GM23338 (cell line): ENCODE data around the gene CNTNAP4. TPM values are rescaled to one million over a fixed set of nuclear protein-coding genes. Genes with fewer than 3 reads are reported as not detected.

Experiments used
- ATAC-seq: fragments of 200-7000 bp; cut with Tn5 transposase; 3 replicates; pipeline ENCODE4 v1.9.1; 2020
- DNase-seq: peaks from one replicate; pipeline ENCODE4 v3.0.0-alpha.2; 2015; ENCODE audit warnings: low spot score
- H2AFZ ChIP-seq: fragments of 200-600 bp; sonication (generic); 2 replicates; pipeline ENCODE4 v1.8.0; 2016; ENCODE audit warnings: antibody characterized with exemption, mild to moderate bottlenecking, moderate library complexity
- H3F3A ChIP-seq: fragments of 200-600 bp; sonication (generic); replicated peaks from 2 replicates; pipeline ENCODE4 v1.8.0; 2017; ENCODE audit warnings: antibody characterized with exemption, mixed run types, low read depth
- H3K27ac ChIP-seq: fragments of 200-600 bp; sonication (generic); 2 replicates; pipeline ENCODE4 v1.6.1; 2016; ENCODE audit warnings: low read depth
- H3K27me3 ChIP-seq: fragments of 200-600 bp; sonication (generic); 2 replicates; pipeline ENCODE4 v1.8.0; 2016; ENCODE audit warnings: mild to moderate bottlenecking, mixed run types, moderate library complexity; ENCODE audit not compliant: insufficient read depth
- H3K36me3 ChIP-seq: fragments of 200-600 bp; sonication (generic); 2 replicates; pipeline ENCODE4 v1.8.0; 2016; ENCODE audit warnings: mild to moderate bottlenecking; ENCODE audit not compliant: insufficient read depth
- H3K4me1 ChIP-seq: fragments of 200-600 bp; sonication (generic); 2 replicates; pipeline ENCODE4 v1.8.0; 2016; ENCODE audit warnings: mild to moderate bottlenecking, moderate library complexity; ENCODE audit not compliant: insufficient read depth
- H3K4me2 ChIP-seq: fragments of 200-600 bp; sonication (generic); 2 replicates; pipeline ENCODE4 v1.7.1; 2017; ENCODE audit warnings: mixed run types
- H3K4me3 ChIP-seq: fragments of 200-600 bp; sonication (generic); 2 replicates; pipeline ENCODE4 v1.6.1; 2016; ENCODE audit warnings: mixed run types
- H3K79me2 ChIP-seq: fragments of 200-600 bp; sonication (generic); replicated peaks from 2 replicates; pipeline ENCODE4 v1.8.0; 2017; ENCODE audit warnings: mild to moderate bottlenecking; ENCODE audit not compliant: insufficient read depth
- H3K9me2 ChIP-seq: fragments of 200-600 bp; sonication (generic); 2 replicates; pipeline ENCODE4 v1.8.0; 2017; ENCODE audit not compliant: insufficient read depth
- H4K20me1 ChIP-seq: fragments of 200-600 bp; sonication (generic); replicated peaks from 2 replicates; pipeline ENCODE4 v1.8.0; 2017; ENCODE audit warnings: mild to moderate bottlenecking; ENCODE audit not compliant: insufficient read depth
- H3K27ac Mint-ChIP-seq: 2 replicates; pipeline ENCODE4 v1.8.0; 2020; ENCODE audit warnings: inconsistent platforms, mild to moderate bottlenecking, moderate library complexity, mixed read lengths
- H3K27me3 Mint-ChIP-seq: 3 replicates; pipeline ENCODE4 v1.8.0; 2022; ENCODE audit warnings: low read depth, mild to moderate bottlenecking, moderate library complexity, mixed read lengths, inconsistent platforms; ENCODE audit not compliant: insufficient read depth, poor library complexity
- H3K36me3 Mint-ChIP-seq: 3 replicates; pipeline ENCODE4 v1.8.0; 2021; ENCODE audit warnings: low read depth, mild to moderate bottlenecking, inconsistent platforms, moderate library complexity, mixed read lengths
- H3K4me1 Mint-ChIP-seq: 3 replicates; pipeline ENCODE4 v1.8.0; 2020; ENCODE audit warnings: mild to moderate bottlenecking, inconsistent platforms, mixed read lengths
- H3K4me3 Mint-ChIP-seq: 3 replicates; pipeline ENCODE4 v1.8.0; 2021; ENCODE audit warnings: moderate library complexity, mild to moderate bottlenecking, inconsistent platforms, mixed read lengths
- H3K9me3 Mint-ChIP-seq: 3 replicates; pipeline ENCODE4 v1.8.0; 2020; ENCODE audit warnings: moderate library complexity, mild to moderate bottlenecking, inconsistent platforms, mixed read lengths
- CREB1 ChIP-seq: fragments of 250-450 bp; sonication (Bioruptor Pico); IDR thresholded peaks from 2 replicates; pipeline ENCODE4 v1.5.0; 2020; ENCODE audit warnings: low read depth, mild to moderate bottlenecking, moderate library complexity
- JUNB ChIP-seq: IDR thresholded peaks from one replicate; pipeline ENCODE4 v1.6.1; 2016; ENCODE audit warnings: antibody characterized with exemption; ENCODE audit not compliant: unreplicated experiment
- NANOG ChIP-seq: IDR thresholded peaks from 2 replicates; pipeline ENCODE4 v1.6.1; 2016; ENCODE audit warnings: antibody characterized with exemption, borderline replicate concordance
- POLR2AphosphoS5 ChIP-seq: IDR thresholded peaks from 2 replicates; pipeline ENCODE4 v1.6.1; 2016; ENCODE audit warnings: antibody characterized with exemption, low read depth
- STAT1 ChIP-seq: IDR thresholded peaks from one replicate; pipeline ENCODE4 v1.6.1; 2016; ENCODE audit warnings: antibody characterized with exemption; ENCODE audit not compliant: unreplicated experiment
- ZNF331 ChIP-seq: fragments of 250-450 bp; sonication (Bioruptor Pico); IDR thresholded peaks from 2 replicates; pipeline ENCODE4 v1.5.0; 2020; ENCODE audit warnings: low read depth, mild to moderate bottlenecking, moderate library complexity
- ZNF462 ChIP-seq: fragments of 250-450 bp; sonication (Bioruptor Pico); IDR thresholded peaks from 2 replicates; pipeline ENCODE4 v1.5.0; 2020; ENCODE audit warnings: mild to moderate bottlenecking, moderate library complexity
- polyA plus RNA-seq: library from polyadenylated mRNA; unstranded; fragments of >200 nt; fragmentation: Nextera tagmentation; extraction: Ambion mirVana; gene quantifications from 2 replicates; pipeline ENCODE4 v1.2.1, GENCODE V29; 2016
- total RNA-seq: library from RNA; depleted of rRNA; stranded (reverse); fragments of >200 nt; shearing (Covaris generic); gene quantifications from 2 replicates; pipeline ENCODE4 v1.2.3, GENCODE V29; 2014

CNTNAP4 gene
- total and polyA plus RNA-seq, 2 experiments from 2014 or later: not detected

- DNase-seq (no peak), ATAC-seq (no peak)
- H3K27me3 ChIP-seq: no peaks in the 10 kb centered on the region
- H3K4me1 Mint-ChIP-seq: no peaks in the 10 kb centered on the region
- H2AFZ ChIP-seq: no peak overlapping the region
- H3K36me3 Mint-ChIP-seq: peaks cover 5% of the 10 kb centered on the region; the same call in 1 of the 3 replicates
- TF ChIP-seq STAT1 (no peak), ZNF331 (CRISPR knock-in tag) (no peak), ZNF462 (CRISPR knock-in tag) (no peak), POLR2AphosphoS5 (no peak)
- no peak overlapping the region for H3K4me3 ChIP-seq
- no peaks in the 10 kb centered on the region for H4K20me1 ChIP-seq
- H3K27ac Mint-ChIP-seq: no peak overlapping the region
- peaks cover 9% of the 10 kb centered on the region; the same call in 1 of the 2 replicates for H3K4me1 ChIP-seq
- H3K4me3 Mint-ChIP-seq: no peak overlapping the region
- H3K9me2 ChIP-seq: no peaks in the 10 kb centered on the region
- no peak overlapping the region for H3K4me2 ChIP-seq
- H3K79me2 ChIP-seq: no peaks in the 10 kb centered on the region
- peaks cover 74% of the 10 kb centered on the region for H3K9me3 Mint-ChIP-seq
- no peak overlapping the region for H3K27ac ChIP-seq
- H3K27me3 Mint-ChIP-seq: no peaks in the 10 kb centered on the region
- H3K36me3 ChIP-seq: no peaks in the 10 kb centered on the region
- H3F3A ChIP-seq: no peaks in the 10 kb centered on the region
Observed at GRCh38 chr16:76421571-76421970, 144.4 kb downstream of the CNTNAP4 start.

GRCh38 chr16:76428858-76429257, 151.7 kb downstream of the CNTNAP4 start:
- H3K4me3 ChIP-seq: no peak overlapping the region
- DNase-seq: no peak
- no peaks in the 10 kb centered on the region for H3K27me3 ChIP-seq
- H4K20me1 ChIP-seq: no peaks in the 10 kb centered on the region
- no peak overlapping the region for H3K4me2 ChIP-seq
- Mint-ChIP-seq H3K9me3 (peaks cover 73% of the 10 kb centered on the region), H3K36me3 (peaks cover 2% of the 10 kb centered on the region; the same call in 2 of the 3 replicates), H3K4me1 (no peaks in the 10 kb centered on the region), H3K4me3 (no peak overlapping the region), H3K27me3 (no peaks in the 10 kb centered on the region), H3K27ac (no peak overlapping the region)
- ATAC-seq: no peak
- H3K36me3 ChIP-seq: no peaks in the 10 kb centered on the region
- no peaks in the 10 kb centered on the region for H3K9me2 ChIP-seq
- H3F3A ChIP-seq: no peaks in the 10 kb centered on the region
- H2AFZ ChIP-seq: no peak overlapping the region
- no peaks in the 10 kb centered on the region for H3K79me2 ChIP-seq
- H3K4me1 ChIP-seq: no peaks in the 10 kb centered on the region
- H3K27ac ChIP-seq: no peak overlapping the region
- TF ChIP-seq CREB1 (CRISPR knock-in tag): no peak
- no peak for TF ChIP-seq ZNF462 (CRISPR knock-in tag)
- TF ChIP-seq JUNB: no peak
- TF ChIP-seq STAT1: no peak
- TF ChIP-seq POLR2AphosphoS5: no peak
- no peak for TF ChIP-seq NANOG
